GM15510 (cell line): Measurements from ENCODE around the gene TET3.

Source experiments
- POLR2A ChIP-seq: IDR thresholded peaks from 3 replicates; pipeline ENCODE4 v1.6.1; 2011; ENCODE audit warnings: borderline replicate concordance; ENCODE audit not compliant: insufficient read length; ENCODE audit errors: extremely low read depth

Gene TET3

DNA sequence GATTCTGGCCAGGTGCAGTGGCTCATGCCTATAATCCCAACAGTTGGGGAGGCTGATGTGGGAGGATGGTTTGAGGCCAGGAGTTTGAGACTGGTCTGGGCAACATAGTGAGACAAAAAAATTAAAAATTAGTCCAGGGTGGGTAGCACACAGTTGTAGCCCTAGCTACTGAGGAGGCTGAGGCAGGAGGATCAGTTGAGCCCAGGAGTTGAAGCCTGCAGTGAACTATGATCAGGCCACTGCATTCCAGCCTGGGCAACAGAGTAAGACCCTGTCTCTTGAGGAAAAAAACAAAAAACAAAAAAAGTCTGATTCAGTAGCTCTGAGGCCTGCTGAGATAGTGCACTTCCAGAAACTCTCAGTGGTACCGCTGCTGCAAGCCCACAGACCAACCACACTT, 7.9 kb upstream of the TET3 start:
- TF ChIP-seq POLR2A = no peak

- no peak for TF ChIP-seq POLR2A
Observed at GRCh38 chr2:73977466-73977865, 7.2 kb upstream of the TET3 start.

GRCh38 chr2:73979021-73979420, 5.7 kb upstream of the TET3 start:
- no peak for TF ChIP-seq POLR2A

- TF ChIP-seq POLR2A = no peak
Observed at GRCh38 chr2:73979686-73980085, 5.0 kb upstream of the TET3 start.

GRCh38 chr2:73980566-73980965, 4.1 kb upstream of the TET3 start:
- no peak for TF ChIP-seq POLR2A

GRCh38 chr2:73981081-73982001, 3.4 kb upstream of the TET3 start:
- peak; percentile 51 for TF ChIP-seq POLR2A

GRCh38 chr2:73982140-73982617, 2.5 kb upstream of the TET3 start:
- no peak for TF ChIP-seq POLR2A

- no peak for TF ChIP-seq POLR2A
Observed at GRCh38 chr2:73983322-73984202, 1.1 kb upstream of the TET3 start.

- TF ChIP-seq POLR2A = peak; percentile 58
Observed at GRCh38 chr2:73984922-73985307, 205 bp downstream of the TET3 start.

- TF ChIP-seq POLR2A = no peak
Observed at GRCh38 chr2:73985308-73986084, 786 bp downstream of the TET3 start.

- no peak for TF ChIP-seq POLR2A
Observed at GRCh38 chr2:73986085-73986681, 1.5 kb downstream of the TET3 start.

GRCh38 chr2:73987109-73987947, 2.6 kb downstream of the TET3 start:
- no peak for TF ChIP-seq POLR2A

DNA sequence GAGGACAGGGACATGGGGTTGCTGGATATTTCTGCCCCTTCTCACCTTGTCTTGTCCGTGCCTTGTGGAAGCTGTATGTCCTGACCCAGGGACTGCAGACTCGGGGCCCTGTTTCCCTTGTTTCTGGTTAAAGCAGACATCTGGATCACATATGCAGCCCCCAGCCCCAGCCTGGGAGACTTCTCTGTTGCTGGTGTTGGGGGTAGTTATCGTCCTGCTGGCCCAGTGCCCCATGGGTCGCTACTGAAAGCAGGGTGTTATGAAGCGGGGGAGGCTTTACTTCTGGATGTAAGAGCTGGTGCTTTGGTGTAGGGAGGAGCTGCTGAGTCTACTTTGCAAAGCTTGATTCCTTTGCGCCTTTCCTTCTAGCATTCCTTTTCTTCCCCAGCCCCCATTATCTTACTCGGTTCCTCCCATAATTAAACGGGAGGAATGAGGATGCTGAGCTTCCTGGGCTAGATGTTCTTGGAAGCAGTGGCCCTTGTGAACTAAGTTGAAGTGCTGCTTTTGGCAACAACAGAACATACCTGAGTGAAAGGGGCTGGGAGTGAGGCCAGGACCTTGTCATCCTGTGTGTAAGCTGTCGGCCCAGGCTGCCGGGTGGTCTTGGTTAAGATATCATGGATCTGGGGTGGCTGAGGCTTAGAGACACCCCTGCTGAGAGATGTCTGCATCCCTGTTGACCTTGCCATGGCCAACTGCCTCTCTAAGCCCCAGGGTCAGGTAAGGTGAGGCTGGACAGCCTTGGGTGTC, 3.4 kb downstream of the TET3 start:
- TF ChIP-seq POLR2A = no peak
